Measurements from ENCODE around the gene ARMC5.

- TF ChIP-seq CTCF (IDR thresholded peaks at IDR 0.05) (no peak), POLR2AphosphoS5 (IDR thresholded peaks at IDR 0.05) (no peak), POLR2A (IDR thresholded peaks at IDR 0.05; ENCODE audit: low read depth) (no peak)
Observed at GRCh38 chr16:31441956-31442355, 17.3 kb upstream of the ARMC5 start.

All from esophagus muscularis mucosa (tissue), 3 donors.